ENCODE data around the gene WBP1L. TPM values are rescaled to one million over a fixed set of nuclear protein-coding genes. Genes with fewer than 3 reads are reported as not detected.

WBP1L gene
- total and polyA plus RNA-seq, 2 of the 13 experiments (the other 11 are each of a cell fraction or from before 2014, with no cell fraction given) = 8.3 to 12.3 TPM

GRCh38 chr10:102775201-102775934 is 31.6 kb downstream of the WBP1L start:
- H3K4me3 ChIP-seq (replicated peaks in 1 of 3; ENCODE audit: insufficient read depth in 1 of 3, low read depth in 2 of 3, low read length in 3 of 3) = peak overlapping the region; percentile 55 to 63 (median 62)
- CTCF ChIA-PET (ENCODE audit: low intra/inter-chr PET ratio, low total read pairs) = no interaction called here

More at GRCh38 chr10:102775201-102775934, 31.6 kb downstream of the WBP1L start:
- peak; percentile 16 for ATAC-seq
- H3K9me3 ChIP-seq (ENCODE audit: low read length) = no peaks in the 10 kb centered on the region
- no peaks in the 10 kb centered on the region for H4K20me1 ChIP-seq (ENCODE audit: insufficient read depth, low read length)
- WGBS (ENCODE audit: low lambda C conversion rate) = 44% methylated on average over 16 of the region's 16 CpGs
- DNase-seq (ENCODE audit: low spot score) = peak; percentile 28
- TF ChIP-seq ESRRA (CRISPR knock-in tag; IDR thresholded peaks at IDR 0.05; ENCODE audit: low read depth) (no peak), ZSCAN31 (CRISPR knock-in tag; IDR thresholded peaks at IDR 0.05; ENCODE audit: low read depth) (no peak), TEAD3 (CRISPR knock-in tag; optimal IDR thresholded peaks at IDR 0.05; ENCODE audit: borderline replicate concordance) (peak; percentile 14), ZBTB38 (CRISPR knock-in tag; IDR thresholded peaks at IDR 0.05) (0 out of 2 replicates have a peak, but pooled peaks have one; percentile 13), SOX6 (IDR thresholded peaks at IDR 0.05) (no peak), SOX6 (CRISPR knock-in tag; IDR thresholded peaks at IDR 0.05) (0 out of 2 replicates have a peak, but pooled peaks have one; percentile 32), ZNF558 (CRISPR knock-in tag; IDR thresholded peaks at IDR 0.05; ENCODE audit: borderline replicate concordance) (0 out of 2 replicates have a peak, but pooled peaks have one; percentile 50), CEBPG (CRISPR knock-in tag; IDR thresholded peaks at IDR 0.05) (peak; percentile 48; the same call in 1 of the 2 replicates), NFKB2 (CRISPR knock-in tag; IDR thresholded peaks at IDR 0.05; ENCODE audit: borderline replicate concordance) (no peak), SALL1 (CRISPR knock-in tag; IDR thresholded peaks at IDR 0.05) (peak; percentile 34; the same call in 1 of the 2 replicates), ARID2 (CRISPR knock-in tag; IDR thresholded peaks at IDR 0.05; ENCODE audit: borderline replicate concordance) (0 out of 2 replicates have a peak, but pooled peaks have one; percentile 18), AHDC1 (CRISPR knock-in tag; IDR thresholded peaks at IDR 0.05; ENCODE audit: borderline replicate concordance) (0 out of 2 replicates have a peak, but pooled peaks have one; percentile 20), KDM5B (CRISPR knock-in tag; IDR thresholded peaks at IDR 0.05; ENCODE audit: borderline replicate concordance) (0 out of 2 replicates have a peak, but pooled peaks have one; percentile 45), ZNF281 (CRISPR knock-in tag; IDR thresholded peaks at IDR 0.05; ENCODE audit: borderline replicate concordance) (0 out of 2 replicates have a peak, but pooled peaks have one; percentile 4), PCBP1 (IDR thresholded peaks at IDR 0.05; ENCODE audit: borderline replicate concordance, low read depth, low read length) (no peak)
- POLR2A ChIA-PET = interaction anchor here (0.9 to 2.7 kb wide), 5 partner anchors 8 to 41 kb away, joined by 4 to 10 read pairs (median 6); partner anchors contain the start of gene WBP1L
- no peaks in the 10 kb centered on the region for H3K36me3 ChIP-seq (replicated peaks in 1 of 2; ENCODE audit: control insufficient read depth in 1 of 2, insufficient read depth in 2 of 2, low read length in 2 of 2)
- peaks cover 50% of the 10 kb centered on the region for H3K4me1 ChIP-seq (ENCODE audit: insufficient read depth, low read length)
- no peaks in the 10 kb centered on the region; a peak in 1 of 5 replicates for H3K27me3 ChIP-seq (ENCODE audit: control insufficient read depth in 1 of 2, insufficient read depth in 2 of 2, low read length in 2 of 2)
- FAIRE-seq = peak; percentile 68
- no peak overlapping the region for H2AFZ ChIP-seq (ENCODE audit: low read length)
- intact Hi-C loops (cut with micrococcal nuclease; ENCODE audit: unreplicated experiment) = loop anchor here (5.0 kb wide), 1 partner anchor 33 kb away; the partner anchor contains the start of gene WBP1L
- in situ Hi-C loops (cut with HindIII; ENCODE audit: extremely low pct_ligation_motif_present, low pct_unique_long_range_greater_than_20kb) = no loop called here
- H3K9ac ChIP-seq (ENCODE audit: insufficient read depth, low read depth, low read length) = peak overlapping the region; percentile 71; the same call in 1 of the 2 replicates
- BruUV-seq (replicated peaks) = no TSS peak
- peak overlapping the region; percentile 33 for H3K27ac ChIP-seq (ENCODE audit: extremely low read length, insufficient read depth, low read length)
- no peaks in the 10 kb centered on the region for H3K79me2 ChIP-seq (ENCODE audit: insufficient read depth, low read length)
- peak overlapping the region; percentile 97 for H3K4me2 ChIP-seq (ENCODE audit: low read depth, low read length)
